HG03520 (cell line): ENCODE results near the gene LPP.

ENCODE experiments used
- ATAC-seq: cut with Tn5 transposase; IDR thresholded peaks from one replicate; pipeline ENCODE4 v1.9.1; 2021; ENCODE audit warnings: mild to moderate bottlenecking, moderate library complexity; ENCODE audit not compliant: unreplicated experiment

The LPP gene

DNA sequence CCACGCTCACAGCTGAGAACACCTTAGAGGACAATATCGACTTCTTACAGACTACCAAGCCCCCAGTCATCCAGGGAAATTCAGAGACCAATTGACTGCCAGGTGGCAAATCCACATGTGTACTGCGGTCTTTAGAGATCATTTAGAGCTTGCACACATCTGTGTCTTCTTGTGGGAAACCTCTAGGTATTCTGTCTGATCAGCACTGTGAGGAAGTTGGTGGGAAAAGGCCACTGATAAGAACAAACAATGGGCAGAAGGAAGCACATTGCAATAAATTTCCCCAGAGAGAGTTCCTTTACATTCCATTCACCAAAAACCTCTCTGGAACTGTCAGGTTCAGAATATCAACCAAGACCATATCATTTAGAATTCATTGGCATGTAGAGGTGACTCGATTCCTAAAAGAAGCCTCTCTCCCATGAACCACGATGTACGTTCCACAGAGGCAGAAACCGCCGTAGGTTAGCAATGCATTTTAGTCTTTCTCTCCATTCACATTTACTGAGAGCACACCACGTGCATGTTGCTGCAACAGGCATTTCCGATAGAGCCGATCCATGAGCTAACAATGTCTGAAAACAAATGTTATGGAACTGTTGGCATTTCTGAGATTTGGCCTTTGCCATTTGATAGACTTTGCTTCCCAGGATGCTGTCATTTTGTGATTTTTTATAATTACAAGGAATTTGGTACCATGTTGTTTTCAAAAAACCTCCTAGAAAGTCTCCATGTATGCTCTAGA lies 730.5 kb downstream of the LPP start:
- no peak for ATAC-seq

DNA sequence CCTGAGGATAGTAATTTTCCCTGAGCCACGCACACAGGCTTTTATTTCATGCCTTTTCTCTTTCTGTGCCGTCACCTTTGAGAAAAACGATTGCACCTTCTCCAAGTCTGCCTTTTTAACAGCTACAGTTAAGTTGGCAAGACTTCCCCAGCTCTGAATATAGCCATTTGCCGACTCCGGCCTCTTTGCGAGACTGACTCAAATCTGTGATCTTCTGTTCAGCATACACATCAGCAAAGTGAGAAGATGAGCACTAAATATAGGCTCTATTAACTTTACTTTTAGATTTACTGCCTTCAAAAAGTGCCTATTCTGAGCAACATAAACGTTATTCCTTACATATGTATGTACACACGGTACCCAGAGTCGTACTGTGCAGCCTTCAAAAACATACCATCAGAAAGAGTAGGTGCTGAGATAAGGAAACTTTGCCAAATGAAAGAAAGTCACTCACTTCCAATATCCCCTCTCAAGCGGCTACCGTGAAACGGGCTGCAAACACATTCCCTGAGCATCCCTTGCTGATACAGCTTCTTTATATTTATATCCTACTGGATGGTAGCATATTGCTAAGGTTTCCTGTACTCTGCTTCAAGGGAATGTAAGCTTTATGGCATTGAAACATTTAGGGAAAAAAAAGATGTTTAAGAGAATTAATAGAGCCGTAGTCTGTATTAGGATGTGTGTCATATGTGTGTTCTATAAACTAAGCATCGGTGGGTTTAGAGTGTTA lies 734.5 kb downstream of the LPP start:
- ATAC-seq, result no peak

DNA sequence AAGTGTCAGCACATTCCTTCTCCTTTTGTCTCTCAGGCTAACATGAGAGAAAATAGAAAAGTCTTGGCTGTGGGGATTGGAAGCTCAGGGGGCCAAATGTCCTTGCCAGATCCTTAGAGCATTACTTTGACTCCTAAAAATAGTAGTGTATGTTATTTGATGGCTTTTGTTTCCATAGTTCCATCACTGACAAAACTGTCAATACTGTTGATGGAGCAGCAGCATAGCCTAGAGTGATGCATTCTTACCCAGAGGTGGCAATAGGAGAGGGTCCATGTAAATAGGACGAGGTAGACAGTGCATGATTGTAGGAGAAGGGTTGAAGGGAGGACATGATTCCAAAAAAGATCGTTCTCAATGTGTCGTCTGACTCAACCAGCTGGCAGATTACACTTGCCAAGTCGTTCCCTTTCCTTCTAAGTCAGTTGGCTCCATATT lies 735.1 kb downstream of the LPP start:
- no peak for ATAC-seq

GRCh38 chr3:188890572-188891270 lies 736.8 kb downstream of the LPP start:
- ATAC-seq, result no peak

- ATAC-seq, result no peak
Measured at GRCh38 chr3:188899881-188900280, 745.9 kb downstream of the LPP start.

GRCh38 chr3:188900421-188900951 lies 746.5 kb downstream of the LPP start:
- ATAC-seq, result no peak

- no peak for ATAC-seq
Measured at GRCh38 chr3:188901126-188901525, 747.2 kb downstream of the LPP start.

GRCh38 chr3:188901671-188902287 lies 747.8 kb downstream of the LPP start:
- ATAC-seq, result no peak

GRCh38 chr3:188904670-188905069 lies 750.7 kb downstream of the LPP start:
- no peak for ATAC-seq

- ATAC-seq, result no peak
Measured at GRCh38 chr3:188905547-188905946, 751.6 kb downstream of the LPP start.

DNA sequence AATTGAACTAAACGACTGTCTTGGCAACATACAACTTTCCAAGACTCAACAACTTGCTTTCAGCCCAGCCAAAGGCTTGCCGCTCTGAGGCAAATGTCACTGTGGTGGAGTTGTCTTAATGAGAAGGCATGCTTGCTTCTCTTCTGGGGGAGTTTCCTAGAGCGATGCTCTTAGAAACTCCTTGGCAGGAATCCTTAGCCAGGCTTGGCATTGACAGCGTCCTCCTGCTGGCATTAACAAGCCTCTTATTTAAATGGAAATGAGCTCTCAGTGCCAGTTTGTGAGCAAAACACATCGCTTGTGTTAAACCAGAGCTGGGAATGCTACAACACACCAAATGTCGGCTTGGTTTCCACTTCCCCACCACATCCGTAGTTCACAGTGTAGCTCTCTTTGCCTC lies 752.3 kb downstream of the LPP start:
- ATAC-seq, result no peak

GRCh38 chr3:188908002-188908850 lies 754.3 kb downstream of the LPP start:
- ATAC-seq, result no peak

DNA sequence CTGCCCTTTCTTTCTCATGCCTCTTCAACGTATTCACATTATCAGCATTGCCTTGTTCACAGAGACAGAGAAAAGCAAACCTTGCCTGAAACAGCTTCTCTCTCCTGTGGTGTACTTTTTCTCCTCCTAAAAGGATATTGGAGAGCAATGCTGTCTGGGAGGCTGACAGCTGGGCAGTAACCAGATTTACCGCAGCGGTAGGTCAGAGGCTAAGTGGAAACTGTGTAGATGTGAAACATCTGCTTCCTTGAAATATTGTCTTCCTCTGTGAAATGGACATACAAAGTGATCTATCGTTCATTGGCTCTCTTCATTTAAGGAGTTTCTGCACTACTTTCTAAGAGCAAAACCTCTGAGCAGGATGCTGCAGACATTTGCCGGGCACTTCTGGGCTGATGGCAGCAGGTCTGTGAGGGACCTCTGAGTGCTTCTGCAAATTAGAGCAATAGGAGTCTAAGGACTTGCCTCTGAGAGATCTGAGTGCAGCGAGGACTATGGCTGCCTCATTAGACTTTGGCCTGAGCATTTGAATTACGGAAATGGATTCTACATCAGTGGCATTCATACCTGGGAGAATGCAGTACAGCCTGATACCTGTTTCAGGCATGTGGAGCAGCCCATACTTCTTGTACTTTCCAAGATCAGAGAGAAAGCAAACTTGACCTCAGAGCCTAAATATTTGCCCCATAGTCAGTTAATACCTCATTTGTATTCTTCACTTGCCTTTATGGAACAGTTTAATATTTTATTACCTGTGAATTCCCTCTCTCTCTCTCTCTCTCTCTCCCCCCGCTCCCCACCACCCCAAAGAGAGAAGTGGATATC lies 757.3 kb downstream of the LPP start:
- ATAC-seq, result no peak

- ATAC-seq, result no peak
Measured at GRCh38 chr3:188913084-188913483, 759.1 kb downstream of the LPP start.

GRCh38 chr3:188914552-188914951 lies 760.6 kb downstream of the LPP start:
- ATAC-seq, result peak; percentile 57

DNA sequence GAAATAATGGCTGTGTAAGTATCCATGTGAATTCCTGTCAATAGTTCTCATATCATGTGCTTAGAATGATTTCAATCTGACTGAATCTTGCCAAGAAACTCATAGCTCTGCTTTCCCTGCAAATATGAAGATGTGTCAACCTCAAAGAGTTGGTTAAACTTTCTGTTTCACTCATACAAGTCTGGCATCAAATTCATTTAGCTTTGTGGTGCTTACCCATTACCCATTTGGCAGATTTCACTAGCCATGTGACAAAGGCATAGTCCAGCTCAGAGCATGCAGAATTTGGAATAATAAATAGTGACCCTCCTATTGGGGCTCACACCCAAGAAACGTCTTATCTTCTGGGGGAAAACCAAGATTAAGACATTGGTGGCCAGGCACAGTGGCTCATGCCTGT lies 761.2 kb downstream of the LPP start:
- peak; percentile 29 for ATAC-seq

GRCh38 chr3:188916934-188917401 lies 763.0 kb downstream of the LPP start:
- peak; percentile 49 for ATAC-seq

- no peak for ATAC-seq
Measured at GRCh38 chr3:188918093-188918492, 764.1 kb downstream of the LPP start.

DNA sequence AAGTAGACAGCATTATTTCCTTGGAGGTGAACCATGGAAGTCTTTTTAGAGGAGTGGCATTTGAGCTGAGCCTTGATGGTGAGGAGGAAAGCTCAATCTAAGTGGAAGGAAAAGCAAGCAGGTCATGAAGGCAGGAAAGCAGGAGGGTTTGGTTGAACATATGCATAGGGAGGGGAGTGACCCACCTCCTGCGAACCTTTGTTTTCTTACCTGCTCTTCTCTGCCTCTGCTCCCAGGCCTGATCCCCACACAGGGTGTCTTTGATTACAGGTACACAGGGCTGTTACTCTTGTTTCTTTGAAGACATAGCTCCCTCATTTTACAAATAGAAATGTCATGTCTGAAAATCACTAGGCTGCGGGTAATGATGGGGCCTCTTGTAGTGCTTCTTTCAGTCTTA lies 769.7 kb downstream of the LPP start:
- ATAC-seq, result no peak
